HepG2 (cell line): ENCODE results near the gene RAD17. TPM values are rescaled to one million over a fixed set of nuclear protein-coding genes. Genes with fewer than 3 reads are reported as not detected.
A peak's percentile ranks its signal among the peaks of the same experiment; 100 is the strongest.

ENCODE experiments used
- FOXK1 ChIP-seq: sonication (generic); formaldehyde crosslinking; IDR thresholded peaks from 2 replicates; pipeline ENCODE4 v1.4.0; 2020; ENCODE audit warnings: low read depth, missing genetic modification reagents, borderline replicate concordance
- GATA4 ChIP-seq: sonication (generic); IDR thresholded peaks from 2 replicates; pipeline ENCODE4 v1.6.1; 2016; ENCODE audit warnings: antibody characterized with exemption, low read depth, borderline replicate concordance
- GATAD1 ChIP-seq: IDR thresholded peaks from 2 replicates; pipeline ENCODE4 v1.6.1; 2016; ENCODE audit warnings: missing genetic modification reagents, missing compliant biosample characterization
- HES4 ChIP-seq: sonication (generic); formaldehyde crosslinking; IDR thresholded peaks from 2 replicates; pipeline ENCODE4 v1.9.0; 2021; ENCODE audit warnings: mild to moderate bottlenecking, missing genetic modification reagents, borderline replicate concordance
- HMGXB3 ChIP-seq: sonication (generic); formaldehyde crosslinking; IDR thresholded peaks from 2 replicates; pipeline ENCODE4 v1.4.0; 2020; ENCODE audit warnings: missing genetic modification reagents, borderline replicate concordance
- MATR3 ChIP-seq: sonication (generic); formaldehyde crosslinking; IDR thresholded peaks from 2 replicates; pipeline ENCODE4 v1.4.0; 2020; ENCODE audit warnings: missing genetic modification reagents
- MEIS1 ChIP-seq: sonication (generic); formaldehyde crosslinking; IDR thresholded peaks from 2 replicates; pipeline ENCODE4 v1.9.0; 2021; ENCODE audit warnings: mild to moderate bottlenecking, missing genetic modification reagents, moderate library complexity, borderline replicate concordance
- MYC ChIP-seq: sonication (generic); formaldehyde crosslinking; IDR thresholded peaks from 2 replicates; pipeline ENCODE4 v1.9.0; 2021; ENCODE audit warnings: missing genetic modification reagents, borderline replicate concordance
- NR3C1 ChIP-seq: sonication (generic); formaldehyde crosslinking; IDR thresholded peaks from 2 replicates; pipeline ENCODE4 v1.4.0; 2020; ENCODE audit warnings: missing genetic modification reagents
- PRPF4 ChIP-seq: fragments of 200-400 bp; formaldehyde crosslinking; IDR thresholded peaks from 2 replicates; pipeline ENCODE4 v1.6.1; 2016; ENCODE audit warnings: low read length, low read depth; ENCODE audit not compliant: poor library complexity, severe bottlenecking
- RFX1 ChIP-seq: fragments of 450-650 bp; IDR thresholded peaks from 2 replicates; pipeline ENCODE4 v1.6.1; 2017
- TP53 ChIP-seq: sonication (generic); formaldehyde crosslinking; conservative IDR thresholded peaks from 2 replicates; pipeline ENCODE4 v1.4.0; 2020; ENCODE audit warnings: missing genetic modification reagents
- ZBED4 ChIP-seq: sonication (generic); formaldehyde crosslinking; IDR thresholded peaks from 2 replicates; pipeline ENCODE4 v1.4.0; 2020; ENCODE audit warnings: missing genetic modification reagents, borderline replicate concordance
- ZFY ChIP-seq: sonication (generic); formaldehyde crosslinking; IDR thresholded peaks from 2 replicates; pipeline ENCODE4 v1.4.0; 2020; ENCODE audit warnings: missing genetic modification reagents
- ZNF121 ChIP-seq: sonication (generic); formaldehyde crosslinking; IDR thresholded peaks from 2 replicates; pipeline ENCODE4 v1.5.0; 2020; ENCODE audit warnings: mild to moderate bottlenecking, missing genetic modification reagents
- ZNF253 ChIP-seq: sonication (generic); formaldehyde crosslinking; IDR thresholded peaks from 2 replicates; pipeline ENCODE4 v1.8.0; 2022; ENCODE audit warnings: mild to moderate bottlenecking, missing genetic modification reagents, borderline replicate concordance
- ZNF383 ChIP-seq: sonication (generic); formaldehyde crosslinking; IDR thresholded peaks from 2 replicates; pipeline ENCODE4 v1.4.0; 2020; ENCODE audit warnings: missing genetic modification reagents, mild to moderate bottlenecking, borderline replicate concordance
- ZNF432 ChIP-seq: sonication (generic); formaldehyde crosslinking; IDR thresholded peaks from 2 replicates; pipeline ENCODE4 v1.5.0; 2020; ENCODE audit warnings: missing genetic modification reagents, mild to moderate bottlenecking, borderline replicate concordance
- ZNF580 ChIP-seq: IDR thresholded peaks from 2 replicates; pipeline ENCODE4 v1.6.1; 2016; ENCODE audit warnings: low read depth, borderline replicate concordance
- ZNF652 ChIP-seq: IDR thresholded peaks from 2 replicates; pipeline ENCODE4 v1.6.1; 2016; ENCODE audit warnings: low read depth, borderline replicate concordance
- ZNF761 ChIP-seq: sonication (generic); formaldehyde crosslinking; conservative IDR thresholded peaks from 2 replicates; pipeline ENCODE4 v1.4.0; 2020; ENCODE audit warnings: mild to moderate bottlenecking, missing genetic modification reagents
- ZNF772 ChIP-seq: sonication (generic); formaldehyde crosslinking; IDR thresholded peaks from 2 replicates; pipeline ENCODE4 v1.5.0; 2020; ENCODE audit warnings: mild to moderate bottlenecking, missing genetic modification reagents
- polyA plus RNA-seq, 8 experiments: library from polyadenylated mRNA; depleted of rRNA in 3 of 8; stranded (reverse) in 7 of 8; unstranded in 1 of 8; fragments of >200 nt; fragmentation: Illumina TruSeq in 4 of 8; extraction: Trizol in 4 of 8; gene quantifications; 2 replicates each; pipeline versions ENCODE4 v1.2.1 to v1.2.3, GENCODE V29; 2011 to 2016; ENCODE audit warnings: low read depth in 4 of 8, missing spikeins in 1 of 8, mixed read lengths in 1 of 8; ENCODE audit not compliant: insufficient read depth in 1 of 8
- total RNA-seq, 5 experiments: library from RNA; depleted of rRNA; stranded (reverse); fragments of >200 nt; fragmentation: Illumina TruSeq; extraction: Trizol; gene quantifications; 2 replicates each; pipeline ENCODE4 v1.2.3, GENCODE V29; 2016; ENCODE audit warnings: low read depth in 1 of 5

The RAD17 gene
- total and polyA plus RNA-seq, 2 of the 13 experiments (the other 11 are each of a cell fraction or from before 2014, with no cell fraction given), result 24.0 to 25.9 TPM

GRCh38 chr5:69369340-69370121, at the start of gene RAD17, which contains the start of the genes AK6 and TAF9 (continued):
- peak; percentile 62; the same call in 1 of the 2 replicates for TF ChIP-seq ZBED4
- no peak for TF ChIP-seq RFX1
- peak; percentile 97 for TF ChIP-seq MYC (CRISPR knock-in tag)
- TF ChIP-seq ZNF253 (CRISPR knock-in tag), result peak; percentile 34; the same call in 1 of the 2 replicates
- no peak for TF ChIP-seq ZNF121 (CRISPR knock-in tag)
- TF ChIP-seq ZNF580, result peak; percentile 88; the same call in 1 of the 2 replicates
- TF ChIP-seq ZNF383 (CRISPR knock-in tag), result 0 out of 2 replicates have a peak, but pooled peaks have one; percentile 52
- peak; percentile 96 for TF ChIP-seq GATAD1 (CRISPR knock-in tag)
- TF ChIP-seq HMGXB3 (CRISPR knock-in tag), result peak; percentile 33; the same call in 1 of the 2 replicates
- TF ChIP-seq ZFY (CRISPR knock-in tag), result peak; percentile 92
- no peak for TF ChIP-seq ZNF432 (CRISPR knock-in tag)
- TF ChIP-seq PRPF4, result no peak
- no peak for TF ChIP-seq ZNF652
- peak; percentile 86; the same call in 1 of the 2 replicates for TF ChIP-seq ZNF772 (CRISPR knock-in tag)
- no peak for TF ChIP-seq NR3C1 (CRISPR knock-in tag)
- TF ChIP-seq MATR3, result no peak
- TF ChIP-seq TP53 (CRISPR knock-in tag), result no peak; the same call in none of the 2 replicates
- TF ChIP-seq FOXK1 (CRISPR knock-in tag), result peak; percentile 65
- TF ChIP-seq ZNF761, result peak; percentile 70; the same call in 1 of the 2 replicates
- TF ChIP-seq MEIS1 (CRISPR knock-in tag), result peak; percentile 70
- TF ChIP-seq GATA4, result peak; percentile 37; the same call in 1 of the 2 replicates
- peak; percentile 90 for TF ChIP-seq HES4 (CRISPR knock-in tag)
